CD4-positive, CD25-positive, alpha-beta regulatory T cell (primary cell): ENCODE data around the gene SAMD7. TPM values are rescaled to one million over a fixed set of nuclear protein-coding genes. Genes with fewer than 3 reads are reported as not detected.

Experiments used
- ATAC-seq, 2 donors: fragments of 150-1000 bp; cut with Tn5 transposase; one replicate each; pipeline ENCODE4 v1.10.0; 2021; ENCODE audit warnings: low read depth in 2 of 2, moderate number of reproducible peaks in 2 of 2, moderate library complexity in 1 of 2
- DNase-seq, 3 donors: peaks; one replicate each; pipeline versions ENCODE4 v3.0.0 to v3.0.0-alpha.2; 2012 to 2022; ENCODE audit warnings: mixed read lengths in 1 of 3
- H3K27ac ChIP-seq: one replicate; pipeline ENCODE4 v1.7.0; 2013; ENCODE audit warnings: mild to moderate bottlenecking, low read length; ENCODE audit not compliant: insufficient read depth, poor library complexity, severe bottlenecking
- H3K27me3 ChIP-seq: one replicate; pipeline ENCODE4 v1.7.0; 2013; ENCODE audit warnings: low read length; ENCODE audit not compliant: control insufficient read depth, insufficient read depth
- H3K36me3 ChIP-seq: one replicate; pipeline ENCODE4 v1.7.0; 2013; ENCODE audit warnings: mild to moderate bottlenecking, low read length, moderate library complexity; ENCODE audit not compliant: control insufficient read depth, insufficient read depth
- H3K4me1 ChIP-seq: 2 replicates; pipeline ENCODE4 v1.7.0; 2013; ENCODE audit warnings: mild to moderate bottlenecking, low read length; ENCODE audit not compliant: insufficient read depth, control insufficient read depth, poor library complexity, severe bottlenecking
- H3K4me3 ChIP-seq: one replicate; pipeline ENCODE4 v1.7.0; 2013; ENCODE audit warnings: low read depth, mild to moderate bottlenecking, low read length, moderate library complexity
- H3K9me3 ChIP-seq, 2 experiments: 1 replicate in 1 of 2; 2 replicates in 1 of 2; pipeline ENCODE4 v1.7.0; 2013; ENCODE audit warnings: low read length in 2 of 2, mild to moderate bottlenecking in 1 of 2, moderate library complexity in 1 of 2; ENCODE audit not compliant: control insufficient read depth in 2 of 2
- H3K27ac Mint-ChIP-seq, 3 donors: one replicate each; pipeline ENCODE4 v1.8.0; 2020 to 2022; ENCODE audit warnings: mild to moderate bottlenecking in 3 of 3, mixed read lengths in 3 of 3, moderate library complexity in 2 of 3
- H3K27me3 Mint-ChIP-seq: one replicate; pipeline ENCODE4 v1.8.0; 2022; ENCODE audit warnings: mild to moderate bottlenecking, mixed read lengths
- H3K36me3 Mint-ChIP-seq: one replicate; pipeline ENCODE4 v1.8.0; 2020; ENCODE audit warnings: mixed read lengths
- H3K4me1 Mint-ChIP-seq, 4 donors: one replicate each; pipeline ENCODE4 v1.8.0; 2020 to 2022; ENCODE audit warnings: mixed read lengths in 4 of 4, mild to moderate bottlenecking in 1 of 4
- H3K4me3 Mint-ChIP-seq, 4 donors: one replicate each; pipeline ENCODE4 v1.8.0; 2020 to 2022; ENCODE audit warnings: mild to moderate bottlenecking in 4 of 4, mixed read lengths in 4 of 4, moderate library complexity in 3 of 4
- H3K9me3 Mint-ChIP-seq, 7 donors: one replicate each; pipeline ENCODE4 v1.8.0; 2020 to 2022; ENCODE audit warnings: mixed read lengths in 7 of 7, mild to moderate bottlenecking in 3 of 7, moderate library complexity in 2 of 7
- polyA plus RNA-seq, 4 donors: library from polyadenylated mRNA; unstranded; fragments of 300-500 nt; fragmentation: Illumina TruSeq; gene quantifications; one replicate each; pipeline ENCODE4 v1.2.3, GENCODE V29; 2021
- total RNA-seq: library from RNA; stranded (reverse); gene quantifications from one replicate; pipeline ENCODE4 v1.2.3, GENCODE V29; 2022

SAMD7 gene
- total and polyA plus RNA-seq, 5 donors from 2014 or later, result not detected

- Histone ChIP-seq H3K9me3 (no peaks in the 10 kb centered on the region), H3K4me3 (no peak overlapping the region), H3K27ac (no peak overlapping the region), H3K4me1 (no peaks in the 10 kb centered on the region), H3K36me3 (no peaks in the 10 kb centered on the region), H3K27me3 (peaks cover 14% of the 10 kb centered on the region)
- DNase-seq (no peak), ATAC-seq (no peak)
- Mint-ChIP-seq H3K36me3 (peaks cover 3% of the 10 kb centered on the region), H3K4me3 (no peak overlapping the region), H3K27me3 (peaks cover 18% of the 10 kb centered on the region), H3K9me3 (peaks cover 0 to 2% (median 0%) of the 10 kb centered on the region in 7 donors), H3K4me1 (peaks cover 0 to 11% (median 6%) of the 10 kb centered on the region in 4 donors), H3K27ac (peak overlapping the region in 1 of 3 donors; percentile 26)
Observed at GRCh38 chr3:169939751-169940150, 28.4 kb downstream of the SAMD7 start.

- peaks cover 0 to 2% (median 0%) of the 10 kb centered on the region in 7 donors for H3K9me3 Mint-ChIP-seq
- Histone ChIP-seq H3K27ac (no peak overlapping the region), H3K4me3 (no peak overlapping the region), H3K36me3 (no peaks in the 10 kb centered on the region), H3K4me1 (no peaks in the 10 kb centered on the region), H3K9me3 (no peaks in the 10 kb centered on the region), H3K27me3 (peaks cover 14% of the 10 kb centered on the region)
- H3K4me1 Mint-ChIP-seq, result peaks cover 0 to 18% (median 8%) of the 10 kb centered on the region in 4 donors
- H3K27ac Mint-ChIP-seq, result no peak overlapping the region
- peaks cover 3% of the 10 kb centered on the region for H3K36me3 Mint-ChIP-seq
- H3K27me3 Mint-ChIP-seq, result peaks cover 19% of the 10 kb centered on the region
- DNase-seq (no peak), ATAC-seq (peak in 1 of 2 donors; percentile 52)
- H3K4me3 Mint-ChIP-seq, result no peak overlapping the region
Observed at GRCh38 chr3:169940470-169941181, 29.3 kb downstream of the SAMD7 start.

- no peaks in the 10 kb centered on the region for H3K4me1 ChIP-seq
- peak overlapping the region; percentile 11 to 76 (median 43) for H3K27ac Mint-ChIP-seq
- DNase-seq, result peak in 2 of 3 donors; percentile 20 to 79
- H3K4me3 ChIP-seq, result no peak overlapping the region
- peaks cover 11% of the 10 kb centered on the region for H3K27me3 ChIP-seq
- peaks cover 22% of the 10 kb centered on the region for H3K27me3 Mint-ChIP-seq
- peak; percentile 66 to 73 for ATAC-seq
- H3K4me1 Mint-ChIP-seq, result peaks cover 0 to 14% (median 4%) of the 10 kb centered on the region in 4 donors
- no peaks in the 10 kb centered on the region for H3K36me3 ChIP-seq
- H3K9me3 Mint-ChIP-seq, result no peaks in the 10 kb centered on the region
- no peak overlapping the region for H3K27ac ChIP-seq
- peaks cover 3% of the 10 kb centered on the region for H3K36me3 Mint-ChIP-seq
- peak overlapping the region in 2 of 4 donors; percentile 5 to 25 for H3K4me3 Mint-ChIP-seq
- H3K9me3 ChIP-seq, result no peaks in the 10 kb centered on the region
Observed at GRCh38 chr3:169945313-169945712, 33.9 kb downstream of the SAMD7 start.

- DNase-seq (no peak), ATAC-seq (no peak)
- Histone ChIP-seq H3K4me1 (no peaks in the 10 kb centered on the region), H3K9me3 (no peaks in the 10 kb centered on the region), H3K36me3 (no peaks in the 10 kb centered on the region), H3K4me3 (no peak overlapping the region), H3K27ac (no peak overlapping the region), H3K27me3 (peaks cover 10% of the 10 kb centered on the region)
- H3K4me3 Mint-ChIP-seq, result no peak overlapping the region
- peaks cover 0 to 9% (median 1%) of the 10 kb centered on the region in 4 donors for H3K4me1 Mint-ChIP-seq
- peaks cover 3% of the 10 kb centered on the region for H3K36me3 Mint-ChIP-seq
- H3K27ac Mint-ChIP-seq, result no peak overlapping the region
- peaks cover 22% of the 10 kb centered on the region for H3K27me3 Mint-ChIP-seq
- H3K9me3 Mint-ChIP-seq, result no peaks in the 10 kb centered on the region
Observed at GRCh38 chr3:169946336-169946735, 35.0 kb downstream of the SAMD7 start.

GRCh38 chr3:169948559-169949448, 37.4 kb downstream of the SAMD7 start:
- ATAC-seq (no peak), DNase-seq (no peak)
- Histone ChIP-seq H3K27me3 (peaks cover 4% of the 10 kb centered on the region), H3K4me3 (no peak overlapping the region), H3K9me3 (no peaks in the 10 kb centered on the region), H3K36me3 (no peaks in the 10 kb centered on the region), H3K27ac (no peak overlapping the region), H3K4me1 (no peaks in the 10 kb centered on the region)
- H3K27me3 Mint-ChIP-seq, result peaks cover 31% of the 10 kb centered on the region
- no peaks in the 10 kb centered on the region for H3K36me3 Mint-ChIP-seq
- H3K4me1 Mint-ChIP-seq, result peaks cover 0 to 9% (median 1%) of the 10 kb centered on the region in 4 donors
- no peaks in the 10 kb centered on the region for H3K9me3 Mint-ChIP-seq
- H3K4me3 Mint-ChIP-seq, result no peak overlapping the region
- no peak overlapping the region for H3K27ac Mint-ChIP-seq

GRCh38 chr3:169952045-169952444, 40.7 kb downstream of the SAMD7 start:
- H3K27ac ChIP-seq, result no peak overlapping the region
- H3K27me3 Mint-ChIP-seq, result peaks cover 29% of the 10 kb centered on the region
- no peak overlapping the region for H3K27ac Mint-ChIP-seq
- peaks cover 20% of the 10 kb centered on the region for H3K27me3 ChIP-seq
- no peak overlapping the region for H3K4me3 ChIP-seq
- no peaks in the 10 kb centered on the region for H3K36me3 ChIP-seq
- DNase-seq, result no peak
- no peak for ATAC-seq
- H3K9me3 ChIP-seq, result no peaks in the 10 kb centered on the region
- peaks cover 0 to 3% (median 0%) of the 10 kb centered on the region in 7 donors for H3K9me3 Mint-ChIP-seq
- H3K4me3 Mint-ChIP-seq, result no peak overlapping the region
- no peaks in the 10 kb centered on the region for H3K4me1 ChIP-seq
- H3K36me3 Mint-ChIP-seq, result no peaks in the 10 kb centered on the region
- no peaks in the 10 kb centered on the region for H3K4me1 Mint-ChIP-seq

- Mint-ChIP-seq H3K9me3 (peaks cover 0 to 3% (median 0%) of the 10 kb centered on the region in 7 donors), H3K36me3 (no peaks in the 10 kb centered on the region), H3K4me3 (no peak overlapping the region), H3K27me3 (peaks cover 27% of the 10 kb centered on the region), H3K4me1 (no peaks in the 10 kb centered on the region), H3K27ac (peak overlapping the region in 1 of 3 donors; percentile 11)
- DNase-seq, result no peak
- H3K27me3 ChIP-seq, result peaks cover 20% of the 10 kb centered on the region
- no peak overlapping the region for H3K27ac ChIP-seq
- H3K4me3 ChIP-seq, result no peak overlapping the region
- no peaks in the 10 kb centered on the region for H3K36me3 ChIP-seq
- H3K9me3 ChIP-seq, result no peaks in the 10 kb centered on the region
- no peak for ATAC-seq
- H3K4me1 ChIP-seq, result no peaks in the 10 kb centered on the region
Observed at GRCh38 chr3:169953462-169954141, 42.2 kb downstream of the SAMD7 start.
